Measurements from ENCODE around the gene THSD4. TPM values are rescaled to one million over a fixed set of nuclear protein-coding genes. Genes with fewer than 3 reads are reported as not detected.

The THSD4 gene
- total RNA-seq, 1 donor from 2014 or later = 73.5 TPM

GRCh38 chr15:71494563-71495397 lies 379.5 kb downstream of the THSD4 start:
- no peak overlapping the region for H3K4me3 ChIP-seq (ENCODE audit: low read depth, low read length)
- no peak for TF ChIP-seq CTCF (conservative IDR thresholded peaks at IDR 0.05; ENCODE audit: low read depth, low read length)
- no peak for DNase-seq (ENCODE audit: low read depth)

GRCh38 chr15:71495398-71495780 lies 380.1 kb downstream of the THSD4 start:
- DNase-seq (ENCODE audit: low read depth) = no peak
- H3K4me3 ChIP-seq (ENCODE audit: low read depth, low read length) = no peak overlapping the region
- TF ChIP-seq CTCF (conservative IDR thresholded peaks at IDR 0.05; ENCODE audit: low read depth, low read length) = no peak

GRCh38 chr15:71496336-71496955 lies 381.2 kb downstream of the THSD4 start:
- TF ChIP-seq CTCF (conservative IDR thresholded peaks at IDR 0.05; ENCODE audit: low read depth, low read length) = no peak
- H3K4me3 ChIP-seq (ENCODE audit: low read depth, low read length) = no peak overlapping the region
- DNase-seq (ENCODE audit: low read depth) = no peak

- no peak for DNase-seq (ENCODE audit: low read depth)
- TF ChIP-seq CTCF (conservative IDR thresholded peaks at IDR 0.05; ENCODE audit: low read depth, low read length) = no peak
- no peak overlapping the region for H3K4me3 ChIP-seq (ENCODE audit: low read depth, low read length)
Observed at GRCh38 chr15:71501344-71502076, 386.2 kb downstream of the THSD4 start.

GRCh38 chr15:71502077-71502432 lies 386.8 kb downstream of the THSD4 start:
- no peak for TF ChIP-seq CTCF (conservative IDR thresholded peaks at IDR 0.05; ENCODE audit: low read depth, low read length)
- H3K4me3 ChIP-seq (ENCODE audit: low read depth, low read length) = no peak overlapping the region
- DNase-seq (ENCODE audit: low read depth) = no peak

- no peak overlapping the region for H3K4me3 ChIP-seq (ENCODE audit: low read depth, low read length)
- no peak for DNase-seq (ENCODE audit: low read depth)
- TF ChIP-seq CTCF (conservative IDR thresholded peaks at IDR 0.05; ENCODE audit: low read depth, low read length) = no peak
Observed at GRCh38 chr15:71505962-71506361, 390.7 kb downstream of the THSD4 start.

Data from epithelial cell of proximal tubule (primary cell).